ENCODE data around the gene MMP17. TPM values are rescaled to one million over a fixed set of nuclear protein-coding genes. Genes with fewer than 3 reads are reported as not detected.

Gene MMP17
- total RNA-seq, 3 donors from 2014 or later: 2.9 to 18.6 (median 4.7) TPM

DNA sequence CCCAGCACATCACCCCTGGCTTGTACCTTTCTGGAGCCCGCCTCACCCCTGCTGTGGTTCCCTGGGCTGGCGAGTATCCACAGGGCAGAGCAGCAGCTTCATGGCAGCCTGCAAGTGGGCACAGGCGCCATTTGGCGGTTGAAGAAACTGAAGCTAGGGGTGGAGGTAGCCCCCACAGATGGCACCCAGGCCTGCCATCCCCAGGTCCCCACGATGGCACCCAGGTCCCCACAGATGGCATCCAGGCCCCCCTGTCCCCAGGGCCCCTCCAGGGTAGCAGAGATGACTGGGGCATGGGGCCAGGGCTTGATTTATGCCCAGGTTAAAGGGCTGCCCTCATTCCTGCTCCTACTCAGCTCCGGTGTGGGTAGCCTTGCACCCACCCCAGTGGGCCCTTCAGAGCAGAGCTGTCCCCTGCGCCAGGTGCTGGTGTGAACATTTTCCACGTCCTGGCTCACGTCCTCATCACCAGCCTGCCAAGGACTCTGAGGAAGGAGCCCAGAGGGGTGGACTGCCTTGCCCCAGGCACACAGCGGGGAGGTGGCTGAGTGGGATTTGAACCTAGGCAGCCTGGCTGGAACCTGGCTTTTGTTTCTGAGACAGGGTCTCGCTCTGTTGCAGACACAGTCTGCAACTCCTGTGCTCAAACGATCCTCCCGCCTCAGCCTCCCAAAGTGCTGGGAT, 8.7 kb downstream of the MMP17 start:
- TF ChIP-seq POLR2AphosphoS5 (IDR thresholded peaks at IDR 0.05): no peak
- TF ChIP-seq POLR2A (IDR thresholded peaks at IDR 0.05): no peak
- no peak for TF ChIP-seq CTCF (IDR thresholded peaks at IDR 0.05)
- Histone ChIP-seq H3K9me3 (no peaks in the 10 kb centered on the region), H3K27ac (no peak overlapping the region), H3K4me1 (no peaks in the 10 kb centered on the region), H3K4me3 (no peak overlapping the region), H3K27me3 (no peaks in the 10 kb centered on the region), H3K36me3 (no peaks in the 10 kb centered on the region)
- no peak for DNase-seq (ENCODE audit: low spot score in 2 of 2)
- intact Hi-C loops (cut with DNase I; ENCODE audit: low total_unique reads): no loop called here

DNA sequence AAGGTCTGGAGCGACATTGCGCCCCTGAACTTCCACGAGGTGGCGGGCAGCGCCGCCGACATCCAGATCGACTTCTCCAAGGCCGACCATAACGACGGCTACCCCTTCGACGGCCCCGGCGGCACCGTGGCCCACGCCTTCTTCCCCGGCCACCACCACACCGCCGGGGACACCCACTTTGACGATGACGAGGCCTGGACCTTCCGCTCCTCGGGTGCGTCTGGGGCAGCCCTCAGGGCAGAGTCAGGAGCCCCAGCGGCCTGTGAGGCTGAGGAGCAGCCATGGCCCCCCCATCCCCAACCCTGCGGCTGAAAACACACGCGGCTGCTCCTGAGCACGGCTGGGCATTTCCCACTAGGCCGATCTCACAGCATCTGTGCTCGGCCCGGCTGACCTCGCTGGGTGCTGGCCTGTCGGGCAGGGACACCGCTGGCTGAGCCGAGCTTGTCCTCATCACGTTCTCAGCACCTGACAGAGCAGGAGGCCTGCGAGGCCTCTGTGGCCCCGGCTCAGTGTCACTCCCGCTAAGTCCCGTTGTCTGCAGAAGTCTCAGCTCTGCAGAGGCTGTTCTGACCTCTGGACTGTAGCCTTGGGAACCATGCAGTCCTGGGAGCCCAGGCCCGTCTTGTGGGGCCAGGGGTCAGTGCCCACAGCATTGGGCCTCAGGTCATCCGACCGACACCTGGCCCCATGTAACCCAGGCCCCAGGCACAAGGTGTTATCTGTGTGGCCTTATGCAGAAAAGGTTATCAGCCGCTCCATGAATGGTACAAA, 12.6 kb downstream of the MMP17 start:
- Histone ChIP-seq H3K4me1 (no peaks in the 10 kb centered on the region), H3K27ac (no peak overlapping the region), H3K36me3 (no peaks in the 10 kb centered on the region), H3K4me3 (no peak overlapping the region), H3K27me3 (no peaks in the 10 kb centered on the region), H3K9me3 (no peaks in the 10 kb centered on the region)
- TF ChIP-seq POLR2A (IDR thresholded peaks at IDR 0.05) (no peak), POLR2AphosphoS5 (IDR thresholded peaks at IDR 0.05) (no peak), CTCF (IDR thresholded peaks at IDR 0.05) (no peak)
- intact Hi-C loops (cut with DNase I; ENCODE audit: low total_unique reads): no loop called here
- DNase-seq (ENCODE audit: low spot score in 2 of 2): no peak

- no peaks in the 10 kb centered on the region for H3K9me3 ChIP-seq
- intact Hi-C loops (cut with DNase I; ENCODE audit: low total_unique reads): no loop called here
- no peaks in the 10 kb centered on the region for H3K27me3 ChIP-seq
- no peaks in the 10 kb centered on the region for H3K36me3 ChIP-seq
- no peak overlapping the region for H3K27ac ChIP-seq
- H3K4me1 ChIP-seq: no peaks in the 10 kb centered on the region
- no peak for DNase-seq (ENCODE audit: low spot score in 2 of 2)
- no peak overlapping the region for H3K4me3 ChIP-seq
- no peak for TF ChIP-seq POLR2AphosphoS5 (IDR thresholded peaks at IDR 0.05)
Observed at GRCh38 chr12:131841547-131841946, 13.4 kb downstream of the MMP17 start.

GRCh38 chr12:131842169-131842568, 14.0 kb downstream of the MMP17 start:
- H3K9me3 ChIP-seq: no peaks in the 10 kb centered on the region
- intact Hi-C loops (cut with DNase I; ENCODE audit: low total_unique reads): no loop called here
- H3K27me3 ChIP-seq: no peaks in the 10 kb centered on the region
- no peak for DNase-seq (ENCODE audit: low spot score in 2 of 2)
- TF ChIP-seq POLR2A (IDR thresholded peaks at IDR 0.05) (no peak), CTCF (IDR thresholded peaks at IDR 0.05) (no peak), POLR2AphosphoS5 (IDR thresholded peaks at IDR 0.05) (no peak)
- H3K4me1 ChIP-seq: no peaks in the 10 kb centered on the region
- no peak overlapping the region for H3K27ac ChIP-seq
- H3K36me3 ChIP-seq: no peaks in the 10 kb centered on the region
- H3K4me3 ChIP-seq: no peak overlapping the region

- no peak for TF ChIP-seq POLR2AphosphoS5 (IDR thresholded peaks at IDR 0.05)
- no peak for TF ChIP-seq CTCF (IDR thresholded peaks at IDR 0.05)
- no peak for TF ChIP-seq POLR2A (IDR thresholded peaks at IDR 0.05)
- intact Hi-C loops (cut with DNase I; ENCODE audit: low total_unique reads): no loop called here
Observed at GRCh38 chr12:131843527-131843926, 15.3 kb downstream of the MMP17 start.

More at GRCh38 chr12:131843527-131843926, 15.3 kb downstream of the MMP17 start:
- Histone ChIP-seq H3K4me1 (no peaks in the 10 kb centered on the region), H3K27me3 (no peaks in the 10 kb centered on the region), H3K9me3 (no peaks in the 10 kb centered on the region), H3K36me3 (no peaks in the 10 kb centered on the region), H3K27ac (no peak overlapping the region), H3K4me3 (no peak overlapping the region)
- no peak for DNase-seq (ENCODE audit: low spot score in 2 of 2)

Data from breast epithelium (tissue), 4 donors.